DMS114 treated with DMSO at 0.1 percent for 48 hours (cell line): ENCODE measurements around the gene NRGN.

Experiments
- DNase-seq: peaks from one replicate; lab custom pipeline; 2025; ENCODE audit not compliant: unreplicated experiment; lab: John Stamatoyannopoulos, UW

NRGN gene

DNA sequence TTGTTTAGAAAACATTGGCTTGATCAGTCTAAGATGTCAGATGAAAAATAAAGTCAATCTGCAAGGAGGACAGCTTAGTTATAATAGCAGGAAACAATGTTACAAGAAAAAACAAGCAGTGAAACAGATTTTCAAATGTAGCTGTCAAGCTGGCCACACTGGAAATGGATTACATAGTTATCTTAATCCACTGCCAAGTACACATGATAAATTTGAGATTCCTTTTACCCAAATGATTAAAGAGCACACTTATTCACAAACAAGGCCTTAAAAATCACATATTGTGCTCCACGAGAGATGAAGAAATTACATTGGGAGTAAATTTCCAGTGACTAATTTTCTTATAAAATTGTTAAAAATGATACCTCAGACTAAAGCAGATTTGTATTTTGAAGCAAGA lies 39.8 kb downstream of the NRGN start:
- no peak for DNase-seq

DNA sequence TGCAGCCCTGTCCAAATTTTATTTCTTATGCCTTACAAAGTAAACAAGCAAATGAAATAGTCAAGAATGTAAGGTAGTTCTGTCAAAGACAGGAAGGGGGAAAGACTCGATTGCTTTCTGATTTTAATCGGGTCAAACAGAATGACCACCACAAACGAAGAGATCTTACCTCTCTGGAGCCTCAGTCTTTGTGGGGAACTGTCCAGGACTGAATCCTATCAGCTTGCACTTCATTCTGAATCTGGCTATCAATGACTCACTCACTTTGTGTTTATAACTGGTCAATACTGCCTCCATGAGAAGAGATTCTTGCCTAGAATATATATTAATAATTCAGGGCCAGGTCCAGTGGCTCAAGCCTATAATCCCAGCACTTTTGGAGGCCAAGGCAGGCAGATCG lies 43.3 kb downstream of the NRGN start:
- DNase-seq: no peak

DNA sequence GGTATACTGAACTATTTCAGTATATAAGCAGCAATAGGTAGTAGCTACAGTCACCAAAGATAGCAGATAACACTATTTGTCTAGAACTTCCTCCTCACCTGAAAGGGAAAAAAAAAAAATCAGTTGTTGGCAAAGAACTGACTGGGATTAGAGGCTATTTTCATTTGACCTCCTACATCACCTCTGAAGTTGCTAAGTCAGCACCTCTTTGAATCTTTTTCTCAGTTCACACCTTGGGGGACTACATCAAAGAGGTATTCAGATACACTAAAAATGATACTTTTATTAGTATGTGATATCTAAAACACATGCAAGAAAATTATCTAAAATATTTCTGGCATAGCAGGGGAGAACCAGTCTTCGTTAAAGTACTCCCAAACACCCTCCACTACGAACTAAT lies 44.3 kb downstream of the NRGN start:
- no peak for DNase-seq

DNA sequence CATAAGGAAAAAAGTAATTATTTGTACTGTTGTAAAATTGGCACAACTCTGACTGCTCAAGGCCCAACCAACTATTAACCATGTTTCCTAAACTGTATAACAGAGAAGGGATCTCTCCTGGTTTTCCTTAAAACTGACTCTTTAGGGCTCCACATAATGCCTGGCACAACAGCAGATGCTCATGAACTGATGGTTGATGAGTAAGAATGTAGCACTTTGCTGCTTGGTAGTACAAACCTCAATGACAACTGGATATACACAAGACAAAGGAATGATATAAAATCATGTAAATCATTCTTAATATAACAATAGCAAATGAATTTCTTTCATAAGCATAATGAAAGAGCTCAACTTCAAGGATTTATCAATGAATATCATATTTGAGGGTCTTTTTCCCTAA lies 48.8 kb downstream of the NRGN start:
- DNase-seq: no peak

DNA sequence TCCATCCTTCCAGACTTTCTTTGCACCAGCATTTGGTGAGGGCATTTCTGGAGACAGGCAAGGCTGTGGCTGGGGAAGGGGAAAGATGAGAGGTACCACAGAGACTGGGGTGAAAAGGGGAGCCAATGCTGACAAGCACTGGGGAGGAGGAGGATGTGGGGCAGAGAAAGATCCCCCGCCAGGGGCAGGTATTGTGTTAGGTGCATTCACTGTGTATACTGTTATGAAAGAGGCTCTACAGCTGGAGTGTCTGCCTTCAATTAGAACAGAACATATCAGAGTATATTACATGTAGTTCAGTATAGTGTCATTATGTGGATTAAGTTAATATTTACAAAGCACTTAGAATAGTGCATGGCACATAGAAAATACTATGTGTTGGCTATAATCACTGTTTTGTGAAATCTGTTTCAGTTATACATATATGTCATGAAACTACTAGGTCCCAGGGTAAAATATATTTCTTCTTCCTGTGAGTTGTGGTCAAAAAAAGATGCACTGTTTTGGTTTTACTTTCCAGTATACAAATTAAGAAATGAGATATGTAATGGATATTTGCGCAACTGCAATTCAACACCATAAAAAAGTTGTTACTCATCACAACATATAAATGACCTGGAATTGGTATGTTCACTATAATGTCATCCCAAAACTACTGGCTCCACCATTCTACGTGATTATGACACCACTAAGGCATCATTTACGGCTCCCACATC lies 52.0 kb downstream of the NRGN start:
- no peak for DNase-seq

DNA sequence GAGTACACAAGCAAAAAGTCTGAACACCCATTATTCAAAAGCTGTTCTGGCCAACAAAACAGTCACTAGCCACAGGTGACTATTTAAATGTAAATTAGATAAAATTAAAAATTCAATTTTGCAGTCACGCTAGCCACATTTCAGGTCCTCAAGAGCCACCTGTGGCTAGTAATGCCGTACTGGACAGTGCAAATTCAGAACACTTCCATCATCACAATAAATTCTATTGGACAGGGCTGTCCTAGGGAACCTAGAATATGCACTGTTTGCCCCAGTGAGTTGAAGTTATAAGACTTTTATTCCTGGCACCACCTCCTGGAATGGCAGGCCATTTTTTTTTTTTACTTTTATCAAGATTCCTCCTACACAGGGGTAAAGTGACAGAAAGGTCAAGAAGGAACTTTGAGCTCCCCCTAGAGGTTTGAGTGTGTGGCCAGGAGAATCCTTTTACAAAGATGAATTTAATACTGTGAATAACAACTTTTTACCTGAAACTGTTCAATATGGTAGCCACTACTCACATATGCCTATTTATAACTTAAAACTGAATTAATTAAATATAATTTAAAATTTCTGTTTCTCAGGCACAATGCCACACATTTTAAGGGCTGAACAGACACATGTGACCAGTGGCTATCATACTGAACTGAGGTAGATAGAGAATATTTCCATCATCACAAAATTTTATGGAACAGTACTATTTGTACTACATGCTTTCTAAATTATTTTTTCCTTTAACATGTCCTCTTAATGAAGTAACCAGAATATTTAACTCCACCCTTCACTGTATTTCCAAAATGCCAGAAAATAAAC lies 53.9 kb downstream of the NRGN start:
- DNase-seq: no peak

DNA sequence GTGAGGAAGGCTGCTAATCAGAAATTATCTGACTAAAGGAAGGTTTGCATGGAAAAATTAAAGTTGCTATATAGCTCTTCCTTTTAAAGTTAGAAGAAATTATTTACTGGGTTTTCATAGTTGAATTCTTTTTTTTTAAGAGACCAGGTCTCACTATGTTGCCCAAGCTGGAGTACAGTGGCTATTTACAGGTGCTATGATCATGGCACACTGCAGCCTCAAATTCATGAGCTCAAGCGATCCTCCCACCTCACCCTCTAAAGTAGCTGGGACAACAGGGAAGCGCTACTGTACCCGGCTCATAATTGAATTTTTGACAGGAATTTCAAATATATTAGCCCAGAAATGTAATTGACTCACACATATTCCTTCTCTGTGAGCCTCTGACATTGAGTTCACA lies 56.6 kb downstream of the NRGN start:
- no peak for DNase-seq
